Testis (tissue), 2 donors: ENCODE results near the gene AGAP1.

Experiments used
- POLR2A ChIP-seq: fragments of 450-650 bp; IDR thresholded peaks from one replicate; pipeline ENCODE4 v1.6.1; 2017; ENCODE audit warnings: antibody characterized with exemption, mild to moderate bottlenecking, moderate library complexity
- TF ChIP-seq, protein P1 (sequence below), 3 experiments: fragments of 450-650 bp in 2 of 3; fragments of 200-600 bp in 1 of 3; sonication (generic) in 1 of 3; IDR thresholded peaks; one replicate each; pipeline ENCODE4 v1.5.1; 2016 to 2019; ENCODE audit warnings: antibody characterized with exemption in 3 of 3, mild to moderate bottlenecking in 2 of 3, moderate library complexity in 1 of 3

DNA sequence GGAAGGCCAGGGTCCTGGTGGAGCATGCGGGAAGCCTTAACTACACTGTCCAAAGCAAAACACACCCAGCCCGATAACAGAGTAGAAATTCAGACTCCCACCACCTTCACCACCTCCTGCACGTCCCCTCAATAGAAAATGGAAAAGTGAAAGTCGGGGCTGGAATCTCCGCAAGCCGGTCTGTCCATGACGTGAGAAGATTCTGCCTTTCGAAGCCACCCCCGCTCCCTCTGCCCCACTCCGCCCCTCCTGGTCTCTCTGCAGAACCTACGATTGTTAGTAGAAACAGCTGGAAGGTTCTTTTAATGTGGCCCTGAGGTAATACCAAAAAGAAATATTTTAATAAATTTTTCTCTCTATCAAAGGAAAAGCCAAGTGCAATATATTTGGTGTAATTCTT lies 558.0 kb downstream of the AGAP1 start:
- TF ChIP-seq, protein P1, sequence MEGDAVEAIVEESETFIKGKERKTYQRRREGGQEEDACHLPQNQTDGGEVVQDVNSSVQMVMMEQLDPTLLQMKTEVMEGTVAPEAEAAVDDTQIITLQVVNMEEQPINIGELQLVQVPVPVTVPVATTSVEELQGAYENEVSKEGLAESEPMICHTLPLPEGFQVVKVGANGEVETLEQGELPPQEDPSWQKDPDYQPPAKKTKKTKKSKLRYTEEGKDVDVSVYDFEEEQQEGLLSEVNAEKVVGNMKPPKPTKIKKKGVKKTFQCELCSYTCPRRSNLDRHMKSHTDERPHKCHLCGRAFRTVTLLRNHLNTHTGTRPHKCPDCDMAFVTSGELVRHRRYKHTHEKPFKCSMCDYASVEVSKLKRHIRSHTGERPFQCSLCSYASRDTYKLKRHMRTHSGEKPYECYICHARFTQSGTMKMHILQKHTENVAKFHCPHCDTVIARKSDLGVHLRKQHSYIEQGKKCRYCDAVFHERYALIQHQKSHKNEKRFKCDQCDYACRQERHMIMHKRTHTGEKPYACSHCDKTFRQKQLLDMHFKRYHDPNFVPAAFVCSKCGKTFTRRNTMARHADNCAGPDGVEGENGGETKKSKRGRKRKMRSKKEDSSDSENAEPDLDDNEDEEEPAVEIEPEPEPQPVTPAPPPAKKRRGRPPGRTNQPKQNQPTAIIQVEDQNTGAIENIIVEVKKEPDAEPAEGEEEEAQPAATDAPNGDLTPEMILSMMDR (IDR thresholded peaks at IDR 0.05): no peak
- no peak for TF ChIP-seq POLR2A
